Activated CD8-positive, alpha-beta memory T cell treated with anti-CD3 and anti-CD28 coated beads, Interleukin-2, amount 50 U/mL, for 4 hours (primary cell): ENCODE measurements around the gene SRCIN1.
A peak's percentile ranks its signal among the peaks of the same experiment; 100 is the strongest.
"Not testable (repeated sequence)": the region's sequence is repeated elsewhere in the genome, so short reads cannot be mapped to it uniquely, and the experiment has no call there.

Experiments
- DNase-seq: peaks from one replicate; pipeline ENCODE4 v3.0.0-alpha.2; 2020

The SRCIN1 gene

GRCh38 chr17:38538906-38539305 is 66.8 kb downstream of the SRCIN1 start:
- no peak for DNase-seq

DNA sequence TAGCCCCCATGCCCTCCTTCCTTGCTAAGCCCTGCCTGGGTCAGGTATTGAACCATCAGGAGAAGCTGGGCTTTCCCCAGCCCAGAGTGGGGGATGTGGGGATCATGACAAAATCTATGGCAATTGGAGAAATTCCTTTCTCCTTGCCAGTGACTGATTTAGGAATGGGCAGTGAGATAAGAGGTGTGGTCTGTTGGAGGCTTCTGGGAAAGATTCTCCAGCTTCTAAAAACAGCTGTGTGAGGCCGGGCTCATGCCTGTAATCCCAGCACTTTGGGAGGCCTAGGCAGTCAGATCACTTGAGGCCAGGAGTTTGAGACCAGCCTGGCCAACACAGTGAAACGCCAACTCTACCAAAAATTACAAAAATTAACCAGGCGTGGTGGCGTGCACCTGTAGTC is 69.1 kb downstream of the SRCIN1 start:
- DNase-seq = no peak

- DNase-seq = no peak
Observed at GRCh38 chr17:38535886-38536285, 69.9 kb downstream of the SRCIN1 start.

DNA sequence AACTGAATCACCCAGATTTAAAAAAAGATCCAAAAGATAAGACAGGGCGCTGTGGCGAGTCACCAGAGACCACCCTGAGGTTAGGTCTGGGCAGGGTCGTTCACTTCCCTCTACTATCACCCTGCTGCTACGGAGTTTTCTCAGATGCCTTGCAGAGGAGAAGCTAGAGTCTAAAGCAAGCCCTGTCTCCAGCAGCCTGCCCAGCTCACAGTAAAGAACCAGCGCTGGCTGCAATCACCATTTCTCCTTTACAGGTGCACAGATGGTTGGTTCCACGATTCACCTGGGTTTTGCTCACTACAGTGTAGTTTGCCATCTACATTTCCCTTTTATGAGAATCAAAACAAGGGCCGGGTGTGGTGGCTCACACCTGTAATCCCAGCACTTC is 71.3 kb downstream of the SRCIN1 start:
- DNase-seq = no peak

DNA sequence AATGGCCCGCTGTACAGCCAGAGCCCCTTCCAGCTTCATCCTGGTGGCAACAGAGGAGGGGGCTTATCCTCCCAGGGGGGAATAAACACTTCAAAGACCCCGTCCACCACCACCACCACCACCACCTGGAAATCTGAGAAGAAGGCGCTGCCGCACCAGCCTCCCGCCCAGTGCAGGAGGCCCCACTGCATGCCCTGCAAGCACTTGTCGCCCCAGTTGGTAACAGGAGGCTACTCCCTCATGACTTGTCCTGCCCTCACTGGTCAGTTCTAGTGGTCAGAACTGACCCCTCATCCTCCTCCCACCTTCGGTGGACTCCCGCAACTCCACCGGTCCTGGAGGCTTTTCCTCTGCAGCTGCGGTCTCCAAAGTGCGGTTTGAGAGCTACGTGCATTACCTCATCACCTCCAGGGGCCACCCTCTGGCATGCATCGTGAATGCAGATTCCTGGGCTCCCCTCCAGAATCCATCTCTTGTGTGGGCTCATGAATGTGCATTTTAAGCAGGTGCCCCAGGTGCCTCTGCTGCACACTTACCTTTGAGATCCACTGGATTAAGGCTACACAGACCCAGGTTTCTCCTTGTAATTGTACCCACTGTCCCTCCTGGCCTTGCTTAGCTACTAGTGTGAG is 71.8 kb downstream of the SRCIN1 start:
- no peak for DNase-seq

DNA sequence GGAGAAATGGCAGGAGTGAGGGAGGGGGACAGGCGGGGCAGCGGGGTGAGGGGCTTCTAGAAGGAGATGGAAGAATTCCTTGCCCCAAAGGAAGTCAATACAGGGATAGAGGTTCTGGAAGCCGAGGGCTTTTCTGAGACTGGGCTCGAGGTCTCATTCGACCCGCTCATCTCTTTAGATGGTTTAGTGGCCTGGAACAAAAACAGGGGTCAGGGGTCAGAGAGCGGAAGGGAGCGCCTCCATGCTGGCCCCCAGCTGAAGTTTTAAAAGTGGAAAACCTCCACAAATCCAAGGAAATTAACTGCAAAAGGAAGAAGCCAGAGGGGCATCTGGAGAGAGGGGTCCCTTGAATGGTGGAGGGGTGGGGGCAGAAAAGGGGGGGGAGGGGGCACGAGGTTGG is 72.5 kb downstream of the SRCIN1 start:
- no peak for DNase-seq

DNA sequence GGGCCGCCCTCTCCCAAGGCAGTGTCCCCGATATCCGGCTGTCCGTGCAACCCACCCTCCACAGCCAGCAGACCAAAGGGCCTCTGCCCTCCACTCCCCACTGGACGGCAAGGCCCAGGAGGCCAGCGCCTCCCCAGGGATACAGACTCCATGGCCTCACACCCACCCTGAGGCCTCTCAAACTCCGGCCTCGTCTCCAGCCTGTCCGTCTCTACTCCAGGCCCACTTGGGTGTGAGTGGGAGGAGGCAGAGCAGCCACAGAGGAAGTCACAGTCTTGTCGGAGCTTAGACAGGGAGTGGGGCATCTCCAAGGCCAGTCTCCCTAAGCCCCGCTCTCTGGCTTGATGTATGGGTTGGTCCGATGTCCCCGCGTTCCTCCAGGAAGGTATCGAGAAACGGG is 73.3 kb downstream of the SRCIN1 start:
- no peak for DNase-seq

DNA sequence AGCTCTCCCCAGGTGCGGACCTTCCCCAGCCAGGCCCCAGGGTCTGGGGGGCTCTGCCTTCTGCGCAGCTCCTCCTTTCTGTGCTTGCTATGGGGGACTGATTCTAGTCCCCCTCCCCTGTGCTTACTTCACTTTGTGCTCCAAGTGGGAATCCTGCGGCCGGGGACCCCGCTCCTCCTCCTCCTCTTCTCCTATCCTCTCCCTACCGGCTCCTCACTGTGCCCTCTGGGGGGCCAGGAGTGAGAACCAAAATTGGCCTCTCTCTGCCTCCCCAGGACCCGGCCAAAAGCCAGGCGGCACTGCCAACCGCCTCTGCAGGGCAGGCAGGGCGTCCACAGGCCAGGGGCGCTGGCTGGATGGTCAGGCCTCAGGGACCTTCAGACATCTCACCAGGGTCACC is 74.0 kb downstream of the SRCIN1 start:
- not testable (repeated sequence) for DNase-seq

GRCh38 chr17:38530856-38531255 is 74.9 kb downstream of the SRCIN1 start:
- not testable (repeated sequence) for DNase-seq

DNA sequence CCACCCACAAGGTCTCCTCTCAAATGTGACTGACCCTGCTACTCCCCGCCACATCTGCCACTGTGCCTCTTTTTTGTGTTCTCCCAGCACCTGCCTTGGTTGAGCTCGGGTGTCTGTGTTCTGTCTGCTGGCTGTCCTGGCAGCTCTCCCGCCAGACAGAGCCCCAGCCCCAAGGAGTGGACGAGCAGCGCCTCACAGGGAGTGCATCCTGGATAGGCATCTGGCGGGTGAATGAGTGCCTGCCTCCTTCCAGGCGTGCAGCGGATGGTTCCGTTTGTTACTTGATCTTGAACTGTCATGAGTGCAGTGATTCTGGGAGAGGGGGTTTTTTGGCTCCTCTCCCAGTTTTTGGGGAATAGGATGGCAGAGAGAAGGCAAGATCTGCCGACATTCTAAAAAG is 77.6 kb downstream of the SRCIN1 start:
- DNase-seq = not testable (repeated sequence)

GRCh38 chr17:38526526-38526925 is 79.2 kb downstream of the SRCIN1 start:
- DNase-seq = not testable (repeated sequence)

GRCh38 chr17:38512473-38513058 is 93.2 kb downstream of the SRCIN1 start:
- no peak for DNase-seq

GRCh38 chr17:38511150-38512108 is 94.3 kb downstream of the SRCIN1 start:
- no peak for DNase-seq

GRCh38 chr17:38510421-38511149 is 95.2 kb downstream of the SRCIN1 start:
- no peak for DNase-seq

DNA sequence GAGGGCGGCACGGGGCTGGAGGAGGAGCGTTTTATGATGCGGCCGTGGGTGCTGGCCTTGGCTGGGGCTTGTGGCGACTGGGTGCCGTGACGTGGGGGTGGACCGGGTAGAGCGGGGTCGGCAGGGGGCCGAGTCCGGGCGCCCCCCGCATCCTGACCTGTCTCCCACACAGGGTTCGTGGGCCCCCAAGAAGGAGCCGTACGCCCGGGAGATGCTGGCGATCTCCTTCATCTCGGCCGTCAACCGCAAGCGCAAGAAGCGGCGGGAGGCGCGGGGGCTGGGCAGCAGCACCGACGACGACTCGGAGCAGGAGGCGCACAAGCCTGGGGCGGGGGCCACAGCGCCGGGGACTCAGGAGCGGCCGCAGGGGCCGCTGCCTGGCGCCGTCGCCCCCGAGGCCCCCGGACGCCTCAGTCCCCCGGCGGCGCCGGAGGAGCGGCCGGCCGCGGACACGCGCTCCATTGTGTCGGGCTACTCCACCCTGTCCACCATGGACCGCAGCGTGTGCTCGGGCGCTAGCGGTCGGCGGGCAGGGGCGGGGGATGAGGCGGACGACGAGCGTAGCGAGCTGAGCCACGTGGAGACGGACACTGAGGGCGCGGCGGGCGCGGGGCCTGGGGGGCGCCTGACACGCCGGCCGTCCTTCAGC is 95.9 kb downstream of the SRCIN1 start:
- no peak for DNase-seq

DNA sequence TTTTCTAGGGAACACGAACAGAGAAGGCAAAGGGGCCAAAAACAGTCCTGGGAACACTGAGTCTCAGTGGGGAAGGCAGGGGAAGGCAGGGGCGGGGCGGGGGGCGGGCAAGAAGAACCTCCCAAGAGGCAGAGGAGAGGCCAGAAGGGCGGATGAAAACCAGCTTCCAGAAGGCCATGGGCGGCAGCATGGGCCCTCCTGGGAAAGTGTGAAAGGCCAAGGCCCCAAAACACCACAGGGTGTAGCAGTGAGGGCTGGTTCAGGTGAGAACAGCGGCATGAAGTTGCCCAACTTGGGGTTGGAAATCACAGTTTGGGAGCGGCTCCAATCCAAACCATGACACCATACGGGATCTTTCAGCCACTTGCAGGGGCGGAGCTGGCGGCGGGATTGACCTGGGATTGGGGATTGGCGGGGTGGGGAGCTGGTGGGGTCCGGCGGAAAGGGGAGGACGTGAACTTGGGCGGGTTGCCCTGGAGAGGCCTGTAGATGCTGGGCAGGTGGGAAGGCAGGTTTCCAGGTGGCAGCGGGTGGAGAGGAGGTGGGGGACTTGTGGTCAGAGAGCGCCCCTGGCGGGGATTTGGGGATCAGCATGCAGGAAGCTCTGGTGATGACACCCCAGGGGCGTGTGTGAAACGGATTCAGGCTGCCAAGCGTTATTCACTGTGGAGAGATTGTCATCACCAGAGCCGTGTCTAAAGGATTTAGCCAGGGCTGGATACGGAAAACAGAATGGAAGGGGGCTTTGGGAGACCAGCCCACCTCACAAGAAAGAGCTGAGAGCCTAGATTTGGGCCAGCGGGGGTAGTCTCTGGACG is 96.6 kb downstream of the SRCIN1 start:
- DNase-seq = peak; percentile 72

GRCh38 chr17:38508570-38508950 is 97.2 kb downstream of the SRCIN1 start:
- no peak for DNase-seq

GRCh38 chr17:38507921-38508569 is 97.7 kb downstream of the SRCIN1 start:
- DNase-seq = no peak

DNA sequence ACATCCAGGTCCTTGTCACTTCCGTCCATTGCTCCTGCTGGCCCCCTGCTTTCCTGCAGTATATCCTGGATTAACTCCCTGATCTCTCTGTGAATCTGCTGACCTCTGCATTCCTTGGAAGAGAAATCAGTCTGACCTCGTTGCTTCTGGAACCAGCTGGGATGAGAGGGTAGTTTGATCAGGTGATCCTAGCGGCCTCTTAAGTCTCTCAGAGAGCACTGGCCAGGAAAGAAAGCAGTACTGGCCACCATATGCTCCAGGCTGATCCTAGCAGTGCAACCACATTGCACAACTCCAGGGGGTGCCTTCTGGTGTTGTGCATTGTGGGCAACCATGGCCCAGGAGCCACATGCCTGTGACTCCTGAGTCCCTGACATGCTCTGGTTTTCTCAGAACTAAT is 98.3 kb downstream of the SRCIN1 start:
- no peak for DNase-seq

DNA sequence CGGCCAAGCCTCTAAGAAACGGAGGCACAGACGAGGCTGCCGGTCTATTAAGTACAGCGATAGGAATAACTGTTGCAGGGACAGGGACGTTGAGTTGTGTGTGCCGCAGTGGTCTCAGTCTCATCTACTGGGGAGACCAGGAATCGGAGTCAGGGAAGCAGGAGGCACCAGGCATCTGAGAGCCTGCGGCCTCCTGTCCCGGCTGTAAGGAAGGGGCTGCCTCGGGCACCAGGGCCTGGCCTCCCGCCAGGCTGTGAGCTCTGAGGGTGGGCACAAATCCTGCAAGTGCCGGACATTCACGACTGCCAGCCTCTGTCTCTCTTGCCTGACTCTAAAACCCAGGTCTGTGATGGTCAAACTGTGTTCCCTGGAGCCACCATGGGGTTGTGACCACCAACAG is 101.5 kb downstream of the SRCIN1 start:
- no peak for DNase-seq

DNA sequence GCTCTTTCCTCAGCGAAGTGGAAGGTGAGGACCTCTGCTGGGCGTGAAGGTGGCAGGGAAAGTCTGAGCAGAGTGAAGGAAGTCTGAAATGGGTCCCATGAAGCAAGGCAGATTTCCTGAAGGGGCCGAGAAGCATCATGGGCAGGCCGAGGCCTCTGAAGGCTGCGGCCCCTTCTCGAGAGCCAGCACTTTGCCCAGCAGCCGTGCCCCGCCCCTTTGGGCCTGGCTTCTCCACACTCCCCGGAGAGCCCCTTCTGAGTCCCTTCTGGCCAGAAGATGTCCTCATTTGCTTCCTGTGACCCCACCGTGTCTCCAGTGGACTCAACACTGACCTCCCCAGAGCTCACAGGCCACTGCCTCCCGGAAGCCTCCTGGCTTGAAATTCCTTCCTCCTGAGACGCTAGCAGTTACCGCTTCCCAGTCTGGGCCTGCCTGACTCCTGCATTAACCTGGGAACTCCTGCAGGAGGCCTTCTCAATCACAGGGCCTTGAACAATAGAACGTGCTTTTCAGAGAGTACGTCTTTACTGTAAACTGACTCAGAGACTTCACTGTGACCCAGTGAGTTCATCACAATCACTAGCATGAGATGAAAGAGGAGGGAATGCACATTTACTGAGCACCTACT is 102.4 kb downstream of the SRCIN1 start:
- not testable (repeated sequence) for DNase-seq
